GM19193 (cell line): ENCODE measurements around the gene ATP13A4.

Experiments used
- POLR2A ChIP-seq: IDR thresholded peaks from 4 replicates; pipeline ENCODE4 v1.6.1; 2011; ENCODE audit not compliant: insufficient read depth, insufficient read length; ENCODE audit errors: extremely low read depth

ATP13A4 gene

GRCh38 chr3:193489949-193490348, 64.7 kb downstream of the ATP13A4 start:
- TF ChIP-seq POLR2A = no peak

GRCh38 chr3:193488741-193489140, 66.0 kb downstream of the ATP13A4 start:
- no peak for TF ChIP-seq POLR2A

- no peak for TF ChIP-seq POLR2A
Measured at GRCh38 chr3:193483988-193484539, 70.6 kb downstream of the ATP13A4 start.

DNA sequence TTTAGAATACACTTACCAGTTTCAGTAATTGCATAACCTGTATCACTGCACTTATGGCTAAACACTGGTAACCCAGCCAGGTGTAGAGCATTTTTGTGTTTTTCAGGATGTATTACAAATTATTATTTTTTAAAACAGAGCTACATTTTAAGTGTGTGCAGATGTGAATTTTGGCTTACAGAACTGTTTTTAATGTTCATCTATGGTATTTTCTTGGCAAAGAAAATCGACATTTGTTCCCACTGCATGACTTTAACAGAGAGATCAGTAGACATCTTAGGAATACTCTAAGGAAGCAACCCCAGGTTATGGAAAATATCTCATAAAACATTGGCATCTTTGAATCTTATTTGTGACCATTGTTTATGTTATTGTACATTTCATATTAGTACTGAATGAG, 73.3 kb downstream of the ATP13A4 start:
- no peak for TF ChIP-seq POLR2A

- TF ChIP-seq POLR2A = no peak
Measured at GRCh38 chr3:193474446-193474845, 80.2 kb downstream of the ATP13A4 start.

DNA sequence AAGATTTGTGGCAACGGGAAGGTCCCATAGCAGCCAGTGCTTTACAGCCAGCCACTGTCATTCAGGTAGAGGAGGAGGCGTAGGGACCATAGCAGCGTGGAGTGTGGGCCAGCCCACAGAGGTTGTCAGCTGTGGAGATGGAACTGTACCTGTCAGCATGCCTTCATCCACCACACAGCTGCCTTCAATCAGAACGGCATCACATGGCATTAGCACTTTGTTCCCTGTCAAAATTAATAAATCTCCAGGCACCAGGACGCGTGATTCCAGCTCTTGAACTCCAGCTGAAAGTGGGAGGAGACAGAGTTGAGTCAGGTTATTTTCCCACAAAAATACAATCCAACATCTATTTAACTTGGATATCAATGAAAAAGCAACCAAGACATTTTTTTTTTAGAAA, 84.0 kb downstream of the ATP13A4 start:
- no peak for TF ChIP-seq POLR2A

DNA sequence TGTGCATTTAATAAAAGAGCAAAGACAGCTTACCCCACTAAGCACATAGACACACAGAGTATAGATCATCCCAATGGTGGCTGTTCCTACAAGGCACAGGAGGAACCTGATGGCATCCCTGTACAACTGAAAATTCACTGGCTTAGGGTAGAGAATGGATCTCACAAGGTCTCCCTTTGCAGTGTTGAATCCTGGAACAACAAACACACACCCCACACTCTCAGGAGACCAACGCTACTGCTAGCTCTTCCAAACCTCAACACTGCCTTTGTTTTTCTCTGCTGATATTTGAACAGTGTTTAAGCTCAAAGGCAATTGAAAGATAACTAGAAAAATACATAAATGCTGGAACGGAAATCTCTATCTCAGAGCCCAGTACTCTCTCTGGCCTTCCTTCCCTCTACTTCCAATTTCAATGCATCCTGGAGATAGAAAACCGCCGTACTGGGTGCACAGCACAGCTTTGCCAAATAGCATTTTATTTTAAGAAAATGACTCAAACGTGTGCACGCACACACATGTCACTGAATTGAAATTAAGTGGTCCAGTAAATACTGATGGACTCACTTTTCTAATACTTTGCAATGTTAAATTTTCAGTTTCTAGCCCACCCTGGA, 88.6 kb downstream of the ATP13A4 start:
- TF ChIP-seq POLR2A = no peak

- TF ChIP-seq POLR2A = no peak
Measured at GRCh38 chr3:193464889-193465288, 89.8 kb downstream of the ATP13A4 start.

GRCh38 chr3:193457526-193457925, 97.2 kb downstream of the ATP13A4 start:
- TF ChIP-seq POLR2A = no peak

GRCh38 chr3:193452338-193452737, 102.4 kb downstream of the ATP13A4 start:
- no peak for TF ChIP-seq POLR2A

DNA sequence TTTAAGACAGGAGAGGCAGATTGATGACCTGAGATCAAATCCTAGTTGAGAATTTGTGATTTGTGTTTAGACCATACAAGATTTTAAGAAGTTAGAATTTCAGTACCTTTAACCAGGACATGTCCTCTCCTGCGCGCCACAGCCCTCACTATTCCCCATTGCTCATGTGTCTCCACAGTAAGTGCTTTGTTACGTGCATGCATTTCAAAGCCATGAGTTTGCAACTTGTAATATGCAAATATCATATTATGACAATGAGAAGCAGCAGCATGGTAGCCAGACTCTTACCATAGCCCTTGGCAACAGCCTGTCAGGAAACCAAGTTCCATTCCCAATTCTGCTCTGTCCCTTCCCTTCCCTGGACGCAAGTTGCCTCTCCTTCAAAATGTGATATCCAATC, 102.8 kb downstream of the ATP13A4 start:
- TF ChIP-seq POLR2A = no peak

DNA sequence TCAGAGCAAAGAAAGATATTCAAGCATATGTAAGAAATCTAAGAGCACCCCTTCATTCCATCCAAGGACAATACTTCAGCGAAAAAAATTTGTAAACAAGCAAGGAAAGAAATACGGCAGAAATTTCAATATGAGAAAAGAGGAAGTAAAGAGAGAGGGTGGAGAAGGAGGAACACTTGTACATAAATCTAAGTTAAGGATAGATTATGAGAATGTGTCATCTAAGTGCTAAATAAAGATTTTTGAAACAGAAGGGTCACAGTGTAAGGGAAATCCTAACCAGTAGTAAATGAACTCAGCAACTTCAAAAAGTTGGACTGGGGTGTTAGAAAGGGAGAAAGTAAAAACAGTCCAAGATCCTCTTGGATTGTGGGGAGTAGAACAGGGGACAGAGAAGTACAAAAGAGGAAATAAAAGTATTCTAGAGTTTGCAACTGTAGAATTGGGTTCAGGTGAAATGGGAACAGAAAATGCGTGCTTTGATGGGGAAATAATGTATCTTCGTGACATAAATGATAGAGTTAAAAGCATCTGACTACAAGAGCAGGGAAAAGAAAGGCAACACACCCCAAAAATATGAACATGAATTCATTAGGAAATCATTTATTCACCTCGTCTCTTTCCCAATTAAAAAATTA, 107.6 kb downstream of the ATP13A4 start:
- no peak for TF ChIP-seq POLR2A

- no peak for TF ChIP-seq POLR2A
Measured at GRCh38 chr3:193439423-193439822, 115.3 kb downstream of the ATP13A4 start.

DNA sequence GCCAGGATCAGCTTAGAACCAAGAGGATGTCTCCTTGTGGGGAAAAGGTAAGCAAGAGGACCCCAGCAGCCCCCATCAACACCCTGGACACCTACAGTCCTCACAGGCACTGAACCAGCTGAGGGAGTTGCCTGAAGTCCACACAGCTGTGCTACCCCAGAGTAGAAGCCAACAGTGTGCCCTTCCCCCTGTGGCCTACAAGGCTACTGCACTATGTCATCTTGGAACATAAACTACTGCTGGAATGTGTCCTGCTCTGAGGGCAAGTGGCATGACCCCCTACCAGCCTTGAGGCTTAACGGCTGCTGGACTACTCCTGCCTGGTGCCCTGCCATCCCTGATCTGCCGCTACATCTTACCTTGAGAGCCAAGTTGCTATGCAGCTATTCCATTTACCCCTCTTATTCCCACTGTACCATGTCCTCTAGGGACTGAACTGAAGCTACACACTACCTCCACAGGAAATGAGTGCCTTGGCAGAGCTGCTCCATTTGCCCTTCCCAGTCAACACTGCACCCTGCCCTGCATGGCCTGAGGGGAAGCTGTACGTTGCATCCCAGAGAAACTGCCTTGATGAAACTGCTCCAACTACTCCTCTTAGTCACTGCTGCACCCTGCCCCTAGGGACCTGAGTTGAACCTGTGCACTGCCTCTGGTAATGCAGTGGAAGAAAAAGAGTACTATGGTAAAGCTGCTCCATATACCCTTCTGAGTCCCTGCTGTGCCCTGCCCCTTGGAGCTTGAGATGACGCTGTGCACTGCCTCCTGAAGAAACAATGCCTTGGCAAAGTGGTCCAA, 135.9 kb downstream of the ATP13A4 start:
- TF ChIP-seq POLR2A = no peak

- TF ChIP-seq POLR2A = no peak
Measured at GRCh38 chr3:193416629-193417028, 138.1 kb downstream of the ATP13A4 start.
